Stromal cell of bone marrow (primary cell): ENCODE results near the gene A3GALT2.

Source experiments
- DNase-seq: peaks from one replicate; pipeline ENCODE4 v3.0.0-alpha.2; 2012; ENCODE audit warnings: low read depth

A3GALT2 gene

DNA sequence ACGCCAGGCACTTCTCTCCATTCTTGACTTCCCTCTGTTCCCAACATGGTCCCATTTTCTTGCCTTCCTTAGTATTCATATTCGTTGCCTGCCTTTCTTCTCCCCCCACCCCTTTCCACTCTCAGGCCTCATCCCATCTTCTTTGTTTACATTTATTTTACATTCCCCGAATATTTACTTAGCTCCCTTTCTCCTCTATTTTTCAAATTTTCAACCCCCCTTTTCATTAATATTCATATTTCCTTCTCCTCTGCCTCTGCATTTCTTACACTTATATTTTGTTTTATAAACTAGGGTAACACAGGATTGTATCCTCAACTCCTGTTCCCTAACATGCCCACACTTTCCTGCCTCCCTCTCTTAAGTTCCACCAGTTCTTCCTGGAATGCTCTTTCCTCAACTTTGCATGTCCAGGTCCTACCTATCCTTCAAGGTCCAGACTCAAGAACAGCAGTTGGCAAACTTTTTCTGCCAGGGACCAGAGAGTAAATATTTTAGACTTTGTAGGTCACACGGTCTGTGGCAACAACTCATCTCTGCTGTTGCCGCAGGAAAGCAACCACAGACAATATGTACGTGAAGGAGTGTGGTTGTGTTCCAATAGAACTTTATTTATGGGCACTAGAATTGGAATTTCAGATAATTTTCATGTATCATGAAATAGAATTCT lies 29.8 kb upstream of the A3GALT2 start:
- no peak for DNase-seq

DNA sequence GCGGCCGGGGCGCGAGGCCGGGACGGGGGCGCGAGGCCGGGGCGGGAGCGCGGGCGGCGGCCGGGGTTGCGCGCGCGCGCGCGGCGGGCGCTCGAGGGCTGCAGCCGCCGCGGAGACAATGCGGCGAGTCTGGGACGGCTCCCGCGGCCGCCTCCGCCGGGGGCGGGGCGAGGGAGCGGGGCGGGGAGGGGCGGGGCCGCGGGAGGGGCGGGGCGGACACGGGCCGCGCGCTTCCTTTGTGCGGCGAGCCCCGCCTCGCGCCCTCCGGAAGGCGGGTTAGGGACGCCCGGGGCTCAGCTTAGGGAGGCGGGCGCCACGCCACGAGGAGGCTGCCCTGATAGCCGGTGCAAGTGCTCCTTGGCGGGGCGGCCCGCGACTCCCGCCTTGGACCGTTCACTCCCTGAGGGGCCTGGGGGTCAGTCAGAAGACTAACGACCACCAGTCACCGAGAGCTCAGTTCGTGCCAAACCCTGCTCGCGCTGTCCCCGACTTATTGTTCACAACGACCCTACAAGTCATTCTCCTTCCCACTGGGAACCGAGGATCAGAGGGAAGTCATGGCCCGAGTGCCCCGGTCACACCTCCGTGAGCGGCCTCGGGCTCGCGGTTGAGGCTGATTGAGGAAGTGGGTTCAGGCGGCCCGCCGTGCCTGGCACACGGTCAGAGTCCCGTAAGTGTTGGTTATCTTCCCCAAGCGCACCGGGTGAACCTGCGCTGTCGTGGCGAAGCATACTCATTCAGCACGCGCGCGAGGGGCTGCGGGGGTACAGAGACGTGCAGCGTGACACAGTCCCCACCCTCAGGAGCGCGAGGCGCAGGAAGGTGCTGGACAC lies 29.1 kb upstream of the A3GALT2 start:
- DNase-seq, result peak; percentile 65

DNA sequence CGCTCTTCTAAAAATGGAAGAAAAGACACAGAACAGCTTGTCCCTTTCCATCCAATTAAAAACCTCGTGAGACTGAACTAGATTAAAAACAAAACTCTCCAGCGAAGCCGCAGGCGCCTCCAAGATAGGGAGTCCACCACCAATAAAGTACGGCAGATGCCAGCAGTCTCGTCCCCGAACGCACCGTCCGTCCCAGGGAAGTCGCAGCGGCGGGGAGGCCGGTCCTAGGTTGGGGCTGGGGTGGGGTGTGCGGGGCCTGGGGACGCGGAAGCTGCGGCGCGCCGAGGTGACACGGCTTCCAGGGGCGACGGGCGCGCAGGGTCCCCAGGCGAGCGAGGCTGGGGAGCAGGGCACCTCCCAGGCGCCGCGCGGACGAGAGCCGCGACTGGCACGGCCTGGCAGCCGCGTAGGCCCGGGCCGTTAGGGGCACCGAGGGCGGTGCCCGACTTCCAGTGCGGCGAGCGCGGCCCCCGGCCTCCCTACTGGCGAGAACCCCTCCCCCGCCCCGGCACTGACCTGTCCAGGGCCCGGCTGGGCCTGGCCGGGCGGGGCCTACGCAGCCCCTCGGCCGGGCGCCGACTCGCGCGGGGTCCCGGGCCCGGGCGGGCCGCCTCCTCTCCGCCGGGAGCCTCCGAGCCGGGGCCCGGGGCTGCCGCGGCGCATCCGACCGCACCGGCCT lies 28.3 kb upstream of the A3GALT2 start:
- no peak for DNase-seq

DNA sequence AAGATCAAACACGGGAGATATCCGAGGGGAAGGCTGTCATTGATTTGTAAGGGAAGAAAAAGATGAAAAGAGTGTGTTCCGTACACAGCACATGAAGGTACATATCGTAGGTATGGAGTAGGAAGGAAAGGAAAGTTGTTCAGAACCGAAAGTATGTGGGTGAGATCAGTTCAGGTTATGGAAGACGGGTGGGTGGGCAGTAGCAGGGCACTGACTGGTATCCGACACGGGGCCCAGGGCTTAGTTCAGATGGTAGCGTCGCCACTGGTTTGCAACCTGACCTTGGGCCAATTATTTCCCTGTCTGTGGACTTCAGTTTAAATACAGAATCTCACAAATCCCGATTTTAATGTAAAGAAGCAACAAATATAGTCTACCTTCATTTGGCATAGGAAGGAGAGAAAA lies 27.8 kb upstream of the A3GALT2 start:
- no peak for DNase-seq

DNA sequence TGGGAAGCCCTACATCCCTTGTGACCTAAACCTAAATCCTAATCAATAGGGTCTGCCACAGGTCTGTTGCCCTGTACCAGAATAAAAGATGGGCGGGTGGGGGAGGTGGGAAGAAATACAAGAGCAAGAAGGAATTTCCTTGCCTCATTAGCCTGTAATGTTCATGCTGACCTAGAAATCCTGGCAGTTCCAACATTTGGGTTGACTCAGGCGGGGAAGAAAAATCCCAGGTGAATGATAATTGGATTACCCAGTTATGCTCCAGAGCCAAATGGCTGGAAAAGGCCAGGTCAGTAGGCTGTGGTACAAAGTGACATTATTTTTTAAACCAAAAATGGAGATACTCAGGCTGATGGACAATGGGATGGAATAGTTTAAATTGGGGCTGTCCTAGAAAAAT lies 27.3 kb upstream of the A3GALT2 start:
- DNase-seq, result no peak

DNA sequence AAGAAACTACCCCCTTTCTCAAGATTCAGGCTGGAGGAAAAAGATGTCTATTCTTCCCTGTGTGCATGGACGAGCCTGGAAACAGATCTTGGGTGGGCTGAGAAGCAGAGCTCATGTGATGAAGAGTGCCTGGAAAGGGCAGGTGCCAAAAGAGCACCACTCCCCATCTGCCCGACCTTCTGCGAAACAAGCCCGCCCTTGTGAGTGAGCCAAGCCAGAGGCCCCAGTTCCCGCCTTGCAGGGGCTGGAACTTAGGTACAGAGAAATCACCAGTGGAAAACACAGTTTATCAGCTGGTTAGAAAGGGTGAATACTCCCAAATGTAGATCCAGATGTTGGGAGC lies 26.7 kb upstream of the A3GALT2 start:
- no peak for DNase-seq

DNA sequence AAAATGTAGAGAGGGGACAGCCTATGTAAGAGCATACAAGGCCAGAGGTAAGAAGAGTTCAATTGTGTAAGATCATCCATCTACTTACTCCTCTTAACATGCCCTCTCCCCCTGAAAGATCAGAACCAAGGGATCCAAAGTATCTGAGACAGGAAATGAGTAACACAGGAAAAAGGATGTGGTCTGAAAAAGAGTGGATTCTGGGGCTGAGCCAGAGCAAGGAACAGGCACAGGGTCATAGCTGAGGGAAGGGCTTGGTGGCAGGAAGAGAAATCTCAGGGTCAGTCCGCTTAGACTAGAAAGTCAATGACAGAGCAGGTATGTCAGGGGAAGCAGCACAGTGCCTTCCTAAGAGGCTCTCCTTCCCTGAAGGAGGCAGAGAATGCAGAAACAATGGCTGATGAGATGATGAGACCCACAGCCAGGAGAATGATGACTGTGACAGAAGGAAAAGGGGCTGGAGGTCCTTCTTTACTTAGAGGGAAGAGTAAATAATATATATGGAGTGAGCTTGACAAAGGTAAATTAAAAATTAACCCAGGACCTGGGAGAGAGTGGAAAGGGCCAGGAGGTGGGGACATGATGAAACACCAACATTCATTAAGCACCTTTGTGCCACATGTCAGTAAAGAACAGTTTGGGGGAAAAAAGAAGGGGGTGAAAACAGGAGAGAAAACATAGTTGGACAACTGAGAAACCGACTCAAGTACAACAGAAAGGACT lies 26.2 kb upstream of the A3GALT2 start:
- peak; percentile 81 for DNase-seq

DNA sequence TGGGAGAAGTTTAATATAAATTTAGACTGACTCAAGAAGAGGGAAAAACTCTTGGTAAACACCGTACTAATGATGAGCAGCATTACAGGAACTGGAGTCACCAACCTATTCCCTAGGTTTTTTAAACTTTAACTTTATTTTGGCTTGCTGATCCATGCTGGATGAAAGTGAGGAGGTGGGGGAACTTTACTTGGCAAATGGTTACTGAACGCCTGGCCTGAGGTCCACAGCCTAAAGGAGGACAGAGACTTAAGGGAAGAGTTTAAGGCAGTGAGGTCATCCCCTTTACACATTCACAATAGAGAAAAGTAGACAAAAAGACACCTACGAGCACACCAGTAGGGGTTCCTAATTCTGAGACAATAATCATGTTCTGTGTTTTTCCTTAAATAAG lies 25.6 kb upstream of the A3GALT2 start:
- DNase-seq, result no peak

DNA sequence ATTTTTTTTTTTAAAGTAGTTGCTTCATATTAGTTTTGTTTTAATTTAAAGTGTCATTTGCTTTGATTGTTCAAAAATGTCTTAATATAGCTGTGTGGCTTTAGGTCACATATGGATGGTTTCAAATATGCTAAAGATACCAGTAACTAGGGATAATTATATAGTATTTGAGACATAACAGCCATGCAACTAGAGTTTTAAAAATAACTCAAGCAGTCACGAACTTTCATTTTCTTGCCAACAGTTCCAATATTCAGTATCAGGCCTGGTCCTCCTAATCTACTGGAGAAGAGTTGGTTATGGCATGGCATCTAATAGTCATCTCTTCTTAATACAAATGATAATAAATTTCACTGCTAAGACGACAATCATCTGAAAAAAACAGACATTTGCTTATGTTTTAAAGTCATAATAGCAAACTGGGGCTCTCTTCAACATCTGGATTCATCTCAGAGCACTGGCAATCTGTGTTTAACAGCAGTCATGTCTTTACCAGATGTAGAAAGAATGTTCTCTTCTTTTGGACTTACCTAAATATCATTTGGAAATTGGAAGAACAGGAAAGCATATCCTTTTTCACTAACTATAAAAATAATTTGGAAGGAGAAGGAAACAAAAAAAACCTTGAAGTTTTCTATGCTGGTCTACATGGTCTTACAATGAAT lies 24.1 kb upstream of the A3GALT2 start:
- no peak for DNase-seq

DNA sequence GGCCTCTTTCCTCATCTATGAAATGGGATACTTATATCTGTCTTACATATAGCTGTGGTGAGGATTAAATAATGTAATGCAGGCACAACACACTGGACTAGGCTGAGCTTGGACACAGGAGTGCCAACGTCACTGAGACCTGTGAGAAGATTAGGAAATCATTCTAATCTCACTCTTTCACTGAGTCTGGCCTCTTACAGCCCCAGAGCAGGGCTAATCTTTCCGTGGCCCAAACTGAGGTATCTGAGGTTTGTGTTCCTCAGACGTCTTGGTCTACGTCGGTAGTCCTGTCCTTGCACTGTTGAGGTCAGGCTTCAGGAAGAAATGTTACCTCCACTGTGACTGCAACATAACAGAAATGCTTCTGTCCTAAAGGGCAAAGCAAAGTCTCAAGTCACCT lies 22.6 kb upstream of the A3GALT2 start:
- DNase-seq, result no peak

DNA sequence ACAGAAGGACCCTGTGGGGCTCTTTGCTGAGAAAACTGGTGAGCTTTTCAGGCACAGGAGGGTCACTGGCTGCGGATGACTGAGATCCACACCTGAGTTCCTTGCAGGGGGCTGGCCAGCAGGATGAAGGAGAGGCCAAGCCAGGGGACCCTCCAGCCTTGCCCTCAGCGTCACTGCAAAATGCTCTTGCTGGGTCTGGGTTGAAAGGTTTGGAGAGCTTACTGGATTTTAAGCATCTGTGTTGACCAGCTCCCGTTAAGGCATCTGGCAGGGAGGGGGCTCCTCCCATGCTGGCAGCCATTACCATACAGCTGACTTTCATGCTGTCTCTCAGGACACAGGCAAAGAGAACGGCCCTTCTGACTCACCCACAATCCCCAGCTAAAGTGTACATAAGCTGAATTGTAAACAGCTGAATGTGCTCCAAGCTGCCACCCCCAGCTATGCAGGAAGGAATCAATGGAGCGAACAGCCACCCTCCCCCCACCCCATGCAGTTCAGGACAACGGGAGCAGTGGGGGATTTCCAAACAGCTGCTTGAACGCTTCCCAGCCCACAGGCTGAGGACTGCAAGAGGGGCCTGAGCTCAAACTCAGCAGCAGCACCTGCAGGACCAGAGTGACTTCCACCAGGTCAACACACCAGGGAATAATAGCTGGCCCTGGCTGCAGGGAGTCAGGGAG lies 21.3 kb upstream of the A3GALT2 start:
- peak; percentile 90 for DNase-seq

DNA sequence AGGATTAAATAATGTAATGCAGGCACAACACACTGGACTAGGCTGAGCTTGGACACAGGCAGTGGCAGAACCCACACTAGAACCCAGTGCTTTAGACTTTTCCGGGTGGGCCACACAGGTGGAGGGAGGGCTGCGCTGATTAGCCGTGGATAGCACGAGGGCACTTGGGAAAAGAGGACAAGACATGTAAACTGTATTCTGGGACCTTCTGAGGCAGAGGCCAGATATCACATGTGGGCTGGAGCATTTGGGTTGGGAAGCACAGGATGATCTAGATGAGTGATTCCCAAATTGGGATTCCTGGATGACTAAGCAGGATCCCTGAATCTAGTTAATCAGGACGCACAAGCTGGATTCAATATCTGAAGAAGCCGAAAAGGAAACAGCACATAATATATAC lies 20.3 kb upstream of the A3GALT2 start:
- no peak for DNase-seq

DNA sequence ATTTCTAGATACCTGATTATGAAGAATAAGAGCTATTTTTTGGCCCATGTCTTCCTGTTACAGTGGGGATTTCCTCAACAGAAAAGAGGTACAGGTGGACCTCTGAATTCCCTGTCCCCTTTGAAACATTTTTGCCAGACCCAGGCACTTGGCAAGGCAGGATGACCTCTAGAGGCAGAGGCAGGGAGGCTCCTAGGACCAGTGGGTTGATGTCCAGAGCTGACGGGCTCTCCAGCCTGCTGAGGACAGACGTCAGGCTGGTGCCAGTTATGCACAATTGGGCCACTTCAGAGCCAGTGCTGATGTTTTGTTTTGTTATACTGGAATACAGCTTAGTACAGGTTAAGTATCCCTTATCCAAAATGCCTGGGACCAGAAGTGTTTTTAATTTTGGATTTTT lies 18.5 kb upstream of the A3GALT2 start:
- DNase-seq, result no peak

DNA sequence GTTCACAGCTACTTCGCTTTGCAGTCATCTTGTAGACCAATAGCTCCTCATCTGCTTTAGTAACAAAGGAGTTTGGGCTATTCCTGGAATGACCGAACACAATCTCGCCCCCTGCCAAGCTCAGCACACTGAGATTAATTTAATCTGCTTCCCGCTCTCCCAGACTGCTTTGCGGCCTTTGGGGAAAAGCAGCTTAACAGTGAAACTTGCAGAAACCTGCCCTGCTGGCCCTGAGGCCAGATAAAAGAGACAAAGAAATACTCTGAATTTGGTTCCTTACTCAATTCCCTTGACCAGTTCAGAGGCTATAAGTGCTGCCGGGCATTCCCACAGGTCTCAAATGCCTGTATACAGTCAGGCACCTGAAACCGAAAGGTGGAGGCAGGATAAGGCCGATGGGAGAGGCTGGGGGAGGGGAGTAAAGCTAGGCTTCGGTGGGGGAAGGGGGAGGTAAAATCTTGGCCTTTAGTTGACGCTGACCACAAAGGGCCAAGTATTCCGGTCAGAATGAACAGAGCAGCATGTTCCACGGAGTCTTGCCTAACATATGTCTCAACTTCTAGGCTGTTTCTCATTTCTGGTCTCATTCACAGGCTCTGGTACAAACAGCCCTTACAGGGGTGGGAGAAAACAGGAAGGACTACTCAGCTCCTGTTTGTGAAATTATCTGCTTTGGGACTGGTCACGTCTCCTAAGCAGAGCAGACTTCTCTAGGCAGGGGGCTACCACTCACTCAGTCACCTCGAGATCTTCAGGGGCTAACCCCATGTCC lies 17.7 kb upstream of the A3GALT2 start:
- DNase-seq, result peak; percentile 80

DNA sequence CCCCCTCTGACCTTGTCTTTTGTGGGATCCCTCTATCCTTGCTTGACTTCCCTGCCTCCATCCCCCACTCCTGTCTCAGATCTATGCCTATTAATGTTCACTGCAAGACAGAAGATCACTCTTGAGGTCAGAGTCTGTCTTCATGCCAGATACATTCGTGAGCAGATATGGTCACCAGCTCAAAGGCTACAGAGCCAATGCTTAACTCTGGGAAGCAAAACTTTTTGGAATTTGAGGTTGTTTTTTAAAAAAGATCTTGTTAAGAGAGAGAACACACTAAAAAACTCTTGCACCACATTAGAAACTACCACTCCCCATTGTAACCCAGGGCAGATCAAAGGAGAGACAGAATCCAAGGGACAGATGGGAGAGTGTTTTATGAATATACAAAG lies 17.1 kb upstream of the A3GALT2 start:
- peak; percentile 63 for DNase-seq

DNA sequence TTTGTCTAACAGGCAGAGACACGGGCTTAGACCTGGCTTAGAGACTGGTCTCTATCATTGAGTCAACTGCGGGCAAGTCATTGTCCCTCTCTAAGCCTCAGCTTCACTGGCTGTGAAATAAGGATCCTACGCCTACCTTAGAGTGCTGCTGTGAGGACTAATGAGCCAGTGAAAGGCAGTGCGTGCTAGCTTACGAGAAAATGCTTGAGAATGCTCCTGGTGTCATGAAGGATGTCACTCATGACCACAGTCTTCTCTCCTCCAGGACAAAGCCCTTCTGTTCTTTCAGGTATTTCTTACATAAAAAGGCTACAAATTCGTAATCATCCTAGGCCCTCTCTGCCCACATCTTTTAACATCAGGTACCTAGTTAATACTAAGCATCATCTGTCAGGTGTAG lies 16.5 kb upstream of the A3GALT2 start:
- DNase-seq, result no peak

DNA sequence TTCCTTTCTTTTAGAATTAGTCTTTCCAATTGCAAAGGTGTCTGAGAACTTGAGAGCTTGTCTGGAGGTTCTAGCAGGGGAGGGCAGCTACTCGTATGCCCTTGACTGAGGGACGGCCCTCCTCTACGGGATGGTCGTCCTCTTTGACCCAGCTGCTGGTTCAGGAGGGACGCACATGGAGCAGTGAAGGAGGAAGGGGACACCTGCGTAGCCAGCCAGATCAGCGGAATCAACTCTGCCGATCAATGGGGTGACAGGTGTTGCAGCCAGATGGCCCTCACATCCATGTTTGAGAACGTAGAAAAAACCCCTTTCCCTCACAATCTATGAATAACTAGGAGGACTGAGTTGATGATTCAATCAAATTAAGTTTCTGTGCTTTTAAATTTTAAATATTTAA lies 15.7 kb upstream of the A3GALT2 start:
- DNase-seq, result no peak

DNA sequence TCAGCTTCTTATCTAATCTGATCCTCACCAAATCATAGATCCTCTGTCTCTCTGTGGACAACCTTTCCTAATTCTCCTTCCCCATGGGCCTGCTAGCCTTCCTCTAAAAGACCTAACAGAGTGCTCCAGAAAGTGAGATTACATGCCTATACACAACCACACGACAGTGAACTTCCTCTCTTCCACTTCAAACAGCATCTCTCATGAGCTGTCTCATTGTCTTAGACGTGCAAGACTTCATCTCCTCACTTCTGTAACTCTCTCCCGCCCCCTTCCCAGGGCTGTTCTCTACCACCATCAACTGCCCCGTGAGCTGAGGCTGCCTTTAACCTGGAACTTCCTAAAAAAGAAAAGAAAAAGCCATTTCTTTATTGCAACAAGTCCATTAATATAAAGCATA lies 14.1 kb upstream of the A3GALT2 start:
- no peak for DNase-seq

DNA sequence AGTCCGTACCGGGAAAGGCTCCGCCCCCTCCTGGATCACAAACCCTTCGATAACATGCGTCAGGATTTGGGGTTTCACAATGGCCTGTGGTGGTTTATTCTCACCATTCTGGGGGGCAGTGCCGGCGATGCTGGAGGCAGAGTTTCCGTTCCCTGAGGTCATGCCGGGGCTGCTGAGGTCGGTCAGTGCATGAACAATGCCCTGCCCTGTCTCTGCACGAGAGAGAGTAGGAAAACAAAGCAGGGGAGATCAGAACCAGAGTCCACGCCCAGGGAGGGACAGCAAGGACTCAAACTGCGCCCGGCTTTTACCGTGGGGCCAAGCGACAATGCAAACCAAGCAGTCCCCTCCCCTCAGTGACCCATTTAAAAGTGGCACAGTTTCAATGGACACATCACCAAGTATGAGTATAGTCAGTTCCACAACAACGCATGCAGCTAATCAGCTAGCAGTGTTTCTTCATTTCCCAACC lies 13.2 kb upstream of the A3GALT2 start:
- peak; percentile 84 for DNase-seq

DNA sequence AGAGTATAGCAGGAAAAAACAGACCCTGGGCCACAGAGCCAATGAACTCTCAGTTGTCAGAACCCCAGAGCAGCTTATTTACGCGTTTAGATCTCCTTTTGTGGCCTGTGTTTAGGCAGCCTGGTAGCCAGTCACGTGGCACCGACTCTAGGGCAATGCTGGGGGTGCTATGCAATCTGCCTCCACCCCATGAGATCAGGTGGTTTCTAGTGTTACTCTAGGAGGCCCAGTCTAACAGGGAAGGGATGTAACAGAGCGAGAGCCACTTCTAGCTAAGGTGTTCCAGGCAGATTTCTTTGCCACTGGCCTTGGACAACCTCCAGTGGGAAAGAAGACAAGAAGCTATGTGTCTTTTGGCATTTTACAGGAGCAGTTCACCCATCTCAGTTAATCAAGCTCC lies 12.0 kb upstream of the A3GALT2 start:
- DNase-seq, result no peak

DNA sequence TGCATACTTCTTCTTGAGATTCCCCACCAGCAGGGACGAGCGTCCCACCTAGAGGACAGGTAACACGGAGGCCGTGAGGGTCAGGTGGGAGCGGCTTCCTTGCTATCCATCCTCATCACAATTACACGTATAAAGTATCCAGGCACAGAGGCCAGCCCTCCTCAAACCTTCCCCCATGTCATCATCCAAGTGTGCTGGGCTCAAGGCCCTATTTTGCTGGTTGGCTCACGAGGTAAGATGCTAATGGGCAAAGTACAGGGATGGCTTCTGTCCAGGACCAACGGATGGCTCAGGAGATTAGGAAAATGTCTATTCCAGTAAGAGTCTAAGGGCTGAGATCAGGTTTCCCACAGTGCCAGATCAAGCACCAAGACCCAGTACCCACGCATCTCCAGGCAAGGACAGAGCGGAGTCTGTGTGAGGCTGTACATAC lies 11.5 kb upstream of the A3GALT2 start:
- DNase-seq, result peak; percentile 61
